ENCODE results near the gene CAPZA1.
"Not testable (repeated sequence)": the region's sequence is repeated elsewhere in the genome, so short reads cannot be mapped to it uniquely, and the experiment has no call there.

CAPZA1 gene

GRCh38 chr1:112628516-112628915 lies 8.9 kb downstream of the CAPZA1 start:
- DNase-seq, result no peak

- no peak for DNase-seq
These were observed 9.6 kb downstream of the CAPZA1 start for GRCh38 chr1:112629256-112629655.

GRCh38 chr1:112633628-112634027 lies 14.0 kb downstream of the CAPZA1 start:
- DNase-seq, result no peak

- no peak for DNase-seq
These were observed 14.7 kb downstream of the CAPZA1 start for GRCh38 chr1:112634367-112634766.

- no peak for DNase-seq
These were observed 16.4 kb downstream of the CAPZA1 start for GRCh38 chr1:112636056-112636455.

- no peak for DNase-seq
These were observed 17.1 kb downstream of the CAPZA1 start for GRCh38 chr1:112636597-112637253.

GRCh38 chr1:112637254-112638109 lies 17.9 kb downstream of the CAPZA1 start:
- no peak for DNase-seq

- DNase-seq, result no peak
These were observed 18.4 kb downstream of the CAPZA1 start for GRCh38 chr1:112638110-112638428.

GRCh38 chr1:112640437-112640836 lies 20.8 kb downstream of the CAPZA1 start:
- DNase-seq, result not testable (repeated sequence)

GRCh38 chr1:112643080-112643479 lies 23.4 kb downstream of the CAPZA1 start:
- DNase-seq, result no peak

- no peak for DNase-seq
These were observed 26.6 kb downstream of the CAPZA1 start for GRCh38 chr1:112646225-112646624.

GRCh38 chr1:112651205-112651604 lies 31.6 kb downstream of the CAPZA1 start:
- peak; percentile 15 for DNase-seq

- no peak for DNase-seq
These were observed 46.2 kb downstream of the CAPZA1 start for GRCh38 chr1:112665857-112666256.

- no peak for DNase-seq
These were observed 47.3 kb downstream of the CAPZA1 start for GRCh38 chr1:112666946-112667345.

GRCh38 chr1:112672009-112672408 lies 52.4 kb downstream of the CAPZA1 start:
- DNase-seq, result no peak

GRCh38 chr1:112672842-112673241 lies 53.2 kb downstream of the CAPZA1 start:
- no peak for DNase-seq

- peak; percentile 55 for DNase-seq
These were observed 54.2 kb downstream of the CAPZA1 start for GRCh38 chr1:112673592-112674439.

GRCh38 chr1:112674440-112674985 lies 54.9 kb downstream of the CAPZA1 start, which contains the start of gene MOV10:
Gene MOV10 (plus strand): TSS chr1:112674659. CDS start chr1:112674913, 254 bp downstream.
- DNase-seq, result peak; percentile 85

- DNase-seq, result peak; percentile 53
These were observed 55.5 kb downstream of the CAPZA1 start for GRCh38 chr1:112674986-112675727.

GRCh38 chr1:112675728-112676381 lies 56.2 kb downstream of the CAPZA1 start:
- no peak for DNase-seq

- no peak for DNase-seq
These were observed 56.9 kb downstream of the CAPZA1 start for GRCh38 chr1:112676543-112676942.

GRCh38 chr1:112677501-112677900 lies 57.9 kb downstream of the CAPZA1 start:
- no peak for DNase-seq

Data from fibroblast of skin of right biceps (primary cell).